Stimulated activated CD8-positive, alpha-beta memory T cell treated with anti-CD3 and anti-CD28 coated beads, Interleukin-12 subunit alpha, Interleukin-12 subunit beta, amount 100 ng/mL, for 1 hour (primary cell): ENCODE measurements around the gene CPNE6.
A peak's percentile ranks its signal among the peaks of the same experiment; 100 is the strongest.
"Not testable (repeated sequence)": the region's sequence is repeated elsewhere in the genome, so short reads cannot be mapped to it uniquely, and the experiment has no call there.

ENCODE experiments used
- DNase-seq: peaks from one replicate; pipeline ENCODE4 v3.0.0-alpha.2; 2020; ENCODE audit warnings: low read depth

CPNE6 gene

DNA sequence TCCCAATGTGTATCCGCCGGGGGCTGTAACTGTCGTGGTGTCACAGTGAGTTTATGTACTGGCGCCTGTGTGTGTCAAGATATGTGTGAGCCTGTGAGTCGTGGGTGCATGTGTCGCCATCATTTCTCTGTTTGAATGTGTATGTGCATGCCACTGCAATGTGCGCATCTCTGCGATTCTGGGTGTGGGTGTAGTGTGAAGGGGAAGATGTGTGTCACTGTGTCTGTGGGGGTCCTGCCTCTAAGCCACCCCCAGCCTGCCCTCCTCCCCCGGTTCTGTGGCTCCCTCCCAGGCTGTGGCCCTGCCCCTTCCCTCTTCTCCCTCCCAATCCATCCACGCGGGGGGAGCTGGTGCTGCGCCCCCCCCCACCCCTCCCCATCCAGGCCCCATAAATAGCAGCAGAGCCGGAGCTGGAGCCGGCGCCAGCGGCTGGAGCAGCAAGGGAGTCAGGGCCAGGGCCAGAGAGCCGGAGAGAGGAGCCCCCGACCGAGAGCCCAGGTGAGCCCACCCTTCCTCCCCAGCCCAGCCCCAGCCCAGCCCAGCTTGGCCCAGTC, at the start of gene CPNE6:
Gene CPNE6 (plus strand): TSS at position 419 of the 554 bp plus-strand sequence. CDS start 1,375 bp downstream, outside the sequence.
- no peak for DNase-seq

DNA sequence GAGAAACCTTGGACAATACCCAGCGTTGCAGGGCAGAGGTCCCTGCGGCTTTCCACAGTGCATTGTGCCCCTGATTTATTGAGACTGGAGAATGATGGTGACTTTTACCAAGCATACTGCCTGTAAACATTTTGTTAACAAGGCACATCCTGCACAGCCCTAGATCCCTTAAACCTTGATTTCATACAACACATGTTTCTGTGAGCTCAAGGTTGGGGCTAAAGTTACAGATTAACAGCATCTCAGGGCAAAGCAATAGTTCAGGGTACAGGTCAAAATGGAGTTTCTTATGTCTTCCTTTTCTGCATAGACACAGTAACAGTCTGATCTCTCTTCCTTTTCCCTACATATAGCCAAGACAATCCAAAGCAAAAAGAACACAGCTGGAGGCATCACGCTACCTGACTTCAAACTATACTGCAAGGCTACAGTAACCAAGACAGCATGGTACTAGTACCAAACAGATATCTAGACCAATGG, 46.4 kb upstream of the CPNE6 start:
- DNase-seq, result not testable (repeated sequence)

DNA sequence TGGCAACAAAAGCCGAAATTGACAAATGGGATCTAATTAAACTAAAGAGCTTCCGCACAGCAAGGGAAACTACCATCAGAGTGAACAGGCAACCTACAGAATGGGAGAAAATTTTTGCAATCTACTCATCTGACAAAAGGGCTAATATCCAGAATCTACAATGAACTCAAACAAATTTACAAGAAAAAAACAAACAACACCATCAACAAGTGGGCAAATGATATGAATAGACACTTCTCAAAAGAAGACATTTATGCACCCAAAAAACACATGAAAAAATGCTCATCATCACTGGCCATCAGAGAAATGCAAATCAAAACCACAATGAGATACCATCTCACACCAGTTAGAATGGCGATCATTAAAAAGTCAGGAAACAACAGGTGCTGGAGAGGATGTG, 41.7 kb upstream of the CPNE6 start:
- not testable (repeated sequence) for DNase-seq

DNA sequence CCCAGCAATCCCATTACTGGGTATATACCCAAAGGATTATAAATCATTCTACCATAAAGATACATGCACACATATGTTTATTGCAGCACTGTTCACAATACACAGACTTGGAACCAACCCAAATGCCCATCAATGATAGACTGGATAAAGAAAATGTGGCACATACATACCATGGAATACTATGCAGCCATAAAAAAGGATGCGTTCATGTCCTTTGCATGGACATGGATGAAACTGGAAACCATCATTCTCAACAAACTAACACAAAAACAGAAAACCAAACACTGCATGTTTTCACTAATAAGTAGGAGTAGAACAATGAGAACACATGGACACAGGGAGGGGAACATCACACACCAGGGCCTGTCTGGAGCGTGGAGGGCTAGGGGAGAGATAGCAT, 40.0 kb upstream of the CPNE6 start:
- not testable (repeated sequence) for DNase-seq

DNA sequence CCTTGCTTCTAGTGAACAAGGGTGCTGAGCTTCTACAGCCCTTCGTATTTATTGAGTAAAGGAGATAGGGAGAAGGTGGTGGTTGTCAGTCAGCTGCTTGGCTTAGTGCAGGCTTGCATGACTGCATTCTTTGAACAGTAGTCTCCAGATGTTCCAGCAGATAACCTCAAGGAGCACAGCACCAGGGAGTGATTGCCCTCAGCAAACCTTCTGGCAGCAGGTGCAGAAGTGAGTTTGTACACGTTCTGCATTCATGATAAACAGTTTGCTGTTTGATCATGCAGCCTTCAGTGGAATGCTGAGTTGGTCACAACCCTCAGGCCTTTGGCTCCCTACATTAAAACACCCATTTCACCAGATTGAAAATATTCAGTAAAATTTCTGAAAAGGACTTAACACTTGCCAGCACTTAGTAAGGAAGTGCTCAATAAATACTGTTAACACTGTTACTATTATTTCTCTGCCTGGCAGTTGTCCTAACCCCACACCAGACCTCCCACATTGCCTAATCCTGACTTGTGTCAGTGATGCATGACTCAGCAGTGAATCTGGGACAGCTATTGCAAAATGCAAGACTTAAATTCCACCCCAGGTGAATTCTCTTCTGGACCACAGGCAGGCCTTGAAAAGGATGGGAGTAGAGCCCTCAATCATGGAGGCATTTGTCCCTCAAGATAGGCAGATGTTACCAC, 38.5 kb upstream of the CPNE6 start:
- DNase-seq, result no peak

DNA sequence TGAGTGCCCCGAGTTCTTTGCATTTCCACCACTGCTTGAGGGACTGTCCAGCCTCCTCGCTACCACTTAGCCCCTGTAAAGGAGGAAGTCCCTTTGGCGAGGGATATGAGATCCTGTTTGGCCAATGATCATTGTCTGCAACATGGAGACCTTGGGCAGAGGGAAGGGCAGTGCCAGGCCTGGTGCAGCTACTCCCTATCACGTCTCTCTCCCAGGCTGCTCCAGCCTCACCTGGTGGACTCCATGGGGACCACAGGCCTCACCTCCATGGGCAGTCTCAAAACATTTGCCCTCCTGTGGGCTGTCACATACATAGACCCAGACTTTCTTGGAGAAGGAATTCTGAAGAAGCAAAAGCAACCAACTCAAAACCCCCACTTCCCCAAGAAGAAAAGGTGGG, 35.6 kb upstream of the CPNE6 start:
- not testable (repeated sequence) for DNase-seq

DNA sequence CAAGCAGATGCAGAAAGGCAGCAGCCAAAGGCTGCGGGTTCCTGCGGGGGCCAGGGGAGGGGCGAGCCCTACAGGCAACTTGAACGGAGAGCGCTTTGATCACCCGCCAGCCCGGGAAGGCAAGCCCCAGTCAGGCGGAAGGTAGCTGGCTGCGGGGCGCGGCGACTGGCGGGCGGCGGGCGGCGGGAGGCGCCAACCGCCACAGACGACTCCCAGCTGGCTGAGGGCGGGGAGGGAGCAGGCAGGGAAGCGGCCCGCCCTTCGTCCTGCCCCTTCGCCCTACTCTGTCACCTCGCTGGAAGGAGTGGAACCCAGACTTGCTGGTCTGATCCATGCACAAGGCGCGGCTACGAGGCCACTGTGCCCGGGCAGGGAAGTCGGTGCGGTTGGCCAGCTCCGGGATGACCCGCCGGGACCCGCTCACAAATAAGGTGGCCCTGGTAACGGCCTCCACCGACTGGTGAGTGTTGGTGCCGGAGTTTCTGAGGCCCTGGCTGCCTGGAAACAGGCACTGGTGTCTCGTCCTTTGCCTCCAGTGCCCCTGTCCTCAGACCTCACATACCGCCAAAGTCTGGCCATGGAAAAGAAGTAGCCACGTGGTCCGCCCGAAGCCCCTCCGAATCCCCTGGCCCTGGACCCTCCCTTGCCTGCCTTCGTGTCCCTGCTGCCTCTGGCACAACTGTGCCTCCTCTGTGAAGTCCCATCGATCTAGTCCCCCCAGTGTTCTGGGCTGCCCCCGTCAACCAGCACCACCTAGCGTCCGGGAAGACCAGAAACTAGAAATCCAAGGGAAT, 35.0 kb upstream of the CPNE6 start:
- peak; percentile 49 for DNase-seq

DNA sequence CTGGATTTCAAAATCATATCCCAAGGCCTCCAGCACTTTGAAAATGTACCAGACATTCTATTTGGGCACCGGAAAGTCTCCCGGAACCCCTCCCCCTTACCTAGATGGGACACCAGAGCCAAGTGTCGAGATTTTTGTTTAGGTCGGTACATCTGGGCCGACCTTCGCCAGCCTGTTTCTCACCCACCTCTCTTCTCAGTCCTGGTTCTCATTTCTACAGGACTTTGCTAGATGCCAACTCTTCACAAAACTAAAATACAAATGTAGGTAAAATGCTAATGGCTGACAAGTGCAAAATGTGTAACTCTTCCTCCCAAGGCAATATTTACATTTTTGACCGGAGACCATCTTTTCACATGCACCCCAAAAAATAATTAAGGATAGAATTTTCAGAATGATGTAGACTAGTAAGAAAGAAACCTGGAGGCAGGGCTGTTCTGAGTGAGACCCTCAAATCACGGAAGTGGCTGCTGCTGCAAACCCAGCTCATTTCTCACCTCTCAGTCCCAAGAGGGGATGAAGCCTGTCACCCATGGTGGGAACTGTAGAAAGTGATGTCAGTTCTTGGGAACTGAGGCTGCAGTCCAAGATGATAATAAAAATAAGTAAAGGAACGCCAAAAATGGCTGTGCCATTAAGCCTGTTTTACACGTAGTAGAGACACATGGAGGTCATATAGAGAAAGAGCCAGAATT, 34.3 kb upstream of the CPNE6 start:
- DNase-seq, result not testable (repeated sequence)

DNA sequence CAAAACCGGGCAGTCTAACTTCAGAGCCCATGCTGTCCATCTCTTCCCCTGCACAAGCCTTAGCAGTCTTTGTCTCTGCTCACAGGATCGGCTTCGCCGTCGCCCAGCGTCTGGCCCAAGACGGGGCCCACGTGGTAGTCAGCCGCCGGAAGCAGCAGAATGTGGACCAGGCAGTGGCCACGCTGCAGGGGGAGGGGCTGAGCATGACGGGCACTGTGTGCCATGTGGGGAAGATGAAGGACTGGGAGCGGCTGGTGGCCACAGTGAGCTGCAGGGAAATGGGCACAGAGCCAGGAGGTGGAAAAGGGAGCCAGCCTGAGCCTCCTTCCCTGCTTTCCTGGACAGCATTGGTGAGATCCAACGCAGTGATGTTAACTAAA, 33.7 kb upstream of the CPNE6 start:
- DNase-seq, result no peak

DNA sequence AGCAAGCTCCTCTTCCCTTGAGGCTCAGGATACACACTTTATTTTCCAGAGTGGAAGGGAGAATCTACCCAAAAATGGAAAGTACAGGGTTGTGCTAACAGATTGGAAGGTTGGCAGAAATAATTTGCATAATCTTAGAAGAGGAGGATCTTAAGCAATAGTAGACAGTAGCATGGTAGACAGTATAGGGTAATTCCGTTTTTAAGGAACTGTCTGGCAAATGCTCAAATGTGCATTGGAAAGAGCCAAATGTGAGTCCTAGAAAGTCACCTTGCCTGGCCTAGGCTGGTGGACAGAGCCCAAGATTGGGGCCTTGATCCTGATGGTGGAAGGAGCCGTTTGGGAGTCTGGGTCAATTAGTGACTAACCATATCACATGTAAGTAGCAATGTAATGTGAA, 32.7 kb upstream of the CPNE6 start:
- no peak for DNase-seq

DNA sequence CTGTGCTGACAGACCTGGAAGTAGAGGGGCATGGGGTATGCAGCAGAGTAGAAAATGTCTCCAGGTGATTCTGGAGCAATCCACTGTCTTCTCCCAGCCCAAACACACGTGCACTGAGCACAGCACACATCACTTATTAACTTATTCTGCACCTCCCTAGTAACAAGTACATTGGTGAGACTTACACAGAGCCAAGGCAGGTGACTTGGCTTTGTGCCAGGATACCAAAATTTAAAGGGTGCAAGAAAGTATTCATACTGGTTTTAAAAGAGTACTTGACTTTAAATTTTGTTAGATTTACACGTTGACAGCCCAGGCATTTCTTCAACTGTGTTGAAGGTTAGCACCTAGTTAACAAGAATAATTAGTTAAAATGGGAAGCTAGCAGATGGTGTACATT, 30.7 kb upstream of the CPNE6 start:
- no peak for DNase-seq

DNA sequence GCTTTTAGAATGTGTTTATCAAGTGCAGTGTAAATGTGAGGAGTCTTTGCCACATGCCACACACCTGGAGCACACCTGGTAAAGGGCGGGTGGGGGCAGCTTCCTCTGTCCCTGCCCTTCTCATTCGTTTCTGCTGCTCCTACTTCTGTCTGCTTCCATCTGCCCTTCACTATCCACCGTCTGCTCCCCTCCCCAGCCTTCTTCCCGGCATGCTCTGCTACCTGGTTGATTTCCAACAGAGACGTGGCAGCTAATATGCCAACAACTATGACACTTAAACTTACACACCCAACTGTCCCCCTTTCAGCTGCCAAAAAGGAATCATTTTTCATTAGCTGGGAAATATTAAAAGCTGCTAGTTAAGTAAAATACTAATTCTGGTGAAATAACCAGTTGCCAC, 28.6 kb upstream of the CPNE6 start:
- DNase-seq, result no peak

DNA sequence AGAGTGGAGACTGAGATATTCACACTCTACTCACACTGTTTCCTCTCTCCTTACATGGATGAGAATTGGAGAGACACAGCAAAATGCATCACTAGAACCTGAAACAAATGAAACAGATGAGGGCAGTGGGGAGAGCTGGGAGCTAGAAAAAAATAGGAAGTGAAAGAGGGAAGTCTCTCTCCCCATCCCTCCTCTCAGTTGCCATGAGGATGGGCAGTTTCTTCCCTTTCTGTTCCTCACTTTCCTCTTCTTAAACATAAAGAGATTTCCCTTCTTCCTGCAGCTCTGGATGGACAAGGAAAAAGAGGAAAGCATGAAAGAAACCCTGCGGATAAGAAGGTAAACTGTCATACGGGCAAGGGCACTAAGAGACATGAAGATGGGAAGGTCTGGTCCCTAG, 22.4 kb upstream of the CPNE6 start:
- DNase-seq, result not testable (repeated sequence)

DNA sequence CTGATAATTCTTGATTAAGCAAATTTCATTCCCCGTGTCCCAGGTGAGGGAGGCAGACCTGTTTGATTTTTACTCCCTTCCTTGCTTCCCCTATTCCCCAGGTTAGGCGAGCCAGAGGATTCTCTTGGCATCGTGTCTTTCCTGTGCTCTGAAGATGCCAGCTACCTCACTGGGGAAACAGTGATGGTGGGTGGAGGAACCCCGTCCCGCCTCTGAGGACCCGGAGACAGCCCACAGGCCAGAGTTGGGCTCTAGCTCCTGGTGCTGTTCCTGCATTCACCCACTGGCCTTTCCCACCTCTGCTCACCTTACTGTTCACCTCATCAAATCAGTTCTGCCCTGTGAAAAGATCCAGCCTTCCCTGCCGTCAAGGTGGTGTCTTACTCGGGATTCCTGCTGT, 20.6 kb upstream of the CPNE6 start:
- not testable (repeated sequence) for DNase-seq

DNA sequence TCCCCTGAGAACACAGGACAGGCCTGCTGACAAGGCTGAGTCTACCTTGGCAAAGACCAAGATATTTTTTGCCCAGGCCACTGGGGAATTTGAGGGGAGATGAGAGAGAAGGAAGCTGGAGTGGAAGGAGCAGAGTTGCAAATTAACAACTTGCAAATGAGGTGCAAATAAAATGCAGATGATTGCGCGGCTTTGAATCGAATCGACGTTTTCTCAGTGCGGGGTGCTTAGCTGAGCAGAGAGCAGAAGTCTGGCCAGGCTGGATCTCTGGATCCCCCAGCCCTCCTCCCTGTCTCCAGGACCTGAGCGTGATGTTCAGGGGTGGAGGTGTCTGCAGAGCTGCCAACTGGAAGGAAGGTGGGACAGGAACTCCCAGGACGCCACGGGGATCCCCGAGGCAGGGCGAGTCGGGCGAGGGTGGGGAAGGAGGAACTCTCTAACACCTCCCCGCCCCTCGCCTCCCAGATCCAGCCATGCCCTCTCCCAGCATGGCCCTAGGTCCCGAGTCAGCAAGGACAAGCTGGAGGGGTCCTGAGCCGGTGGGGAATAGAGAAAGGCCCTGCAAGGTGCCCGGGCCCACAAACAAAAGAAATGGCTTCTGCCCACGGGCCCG, 20.1 kb upstream of the CPNE6 start:
- no peak for DNase-seq

DNA sequence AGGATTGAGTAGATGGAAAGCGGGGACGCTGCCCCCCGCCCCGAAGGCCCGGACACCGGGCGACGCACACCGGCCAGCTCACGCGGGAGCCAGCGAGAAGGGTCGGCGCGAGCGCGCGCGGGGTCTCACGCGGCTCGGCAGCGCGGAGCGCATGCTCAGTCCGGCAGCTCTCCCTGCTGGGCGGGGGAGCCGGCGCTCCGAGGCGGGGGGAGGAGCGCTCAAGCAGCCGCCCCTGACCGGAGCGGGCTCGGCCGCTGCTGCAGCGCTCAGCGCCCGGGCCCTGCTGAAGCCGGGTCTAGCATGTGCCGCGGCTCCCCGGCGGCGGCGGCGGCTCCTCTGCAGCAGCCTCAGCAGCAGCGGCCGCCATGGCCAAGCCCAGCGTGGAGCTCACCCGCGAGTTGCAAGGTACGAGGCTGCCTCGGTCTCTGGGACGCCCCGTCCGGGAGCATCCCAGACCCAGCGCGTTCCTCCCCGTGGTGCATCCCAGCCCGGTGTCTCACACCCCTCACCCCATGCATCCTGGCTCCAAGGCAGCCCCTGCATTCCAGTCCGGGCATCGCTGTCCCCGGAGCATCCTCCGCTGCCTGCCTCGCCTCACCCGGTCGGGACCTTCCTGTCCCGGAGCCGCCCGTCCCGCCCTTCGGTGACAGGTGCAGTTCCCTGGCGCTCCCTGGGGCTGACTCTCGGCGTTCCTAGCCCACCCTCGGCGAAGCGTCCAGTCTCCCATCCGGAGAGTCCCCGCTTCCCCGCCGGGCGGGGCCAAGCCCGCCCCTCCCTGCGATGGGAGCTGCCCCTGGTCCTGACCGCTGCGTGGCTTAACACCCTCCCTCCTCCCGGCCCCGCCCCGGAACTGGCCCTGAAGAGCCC, 19.3 kb upstream of the CPNE6 start, which contains the start of gene CARMIL3:
Gene CARMIL3 (plus strand): TSS at position 221 of the 867 bp plus-strand sequence. CDS start 145 bp downstream, at position 366.
- peak; percentile 30 for DNase-seq

DNA sequence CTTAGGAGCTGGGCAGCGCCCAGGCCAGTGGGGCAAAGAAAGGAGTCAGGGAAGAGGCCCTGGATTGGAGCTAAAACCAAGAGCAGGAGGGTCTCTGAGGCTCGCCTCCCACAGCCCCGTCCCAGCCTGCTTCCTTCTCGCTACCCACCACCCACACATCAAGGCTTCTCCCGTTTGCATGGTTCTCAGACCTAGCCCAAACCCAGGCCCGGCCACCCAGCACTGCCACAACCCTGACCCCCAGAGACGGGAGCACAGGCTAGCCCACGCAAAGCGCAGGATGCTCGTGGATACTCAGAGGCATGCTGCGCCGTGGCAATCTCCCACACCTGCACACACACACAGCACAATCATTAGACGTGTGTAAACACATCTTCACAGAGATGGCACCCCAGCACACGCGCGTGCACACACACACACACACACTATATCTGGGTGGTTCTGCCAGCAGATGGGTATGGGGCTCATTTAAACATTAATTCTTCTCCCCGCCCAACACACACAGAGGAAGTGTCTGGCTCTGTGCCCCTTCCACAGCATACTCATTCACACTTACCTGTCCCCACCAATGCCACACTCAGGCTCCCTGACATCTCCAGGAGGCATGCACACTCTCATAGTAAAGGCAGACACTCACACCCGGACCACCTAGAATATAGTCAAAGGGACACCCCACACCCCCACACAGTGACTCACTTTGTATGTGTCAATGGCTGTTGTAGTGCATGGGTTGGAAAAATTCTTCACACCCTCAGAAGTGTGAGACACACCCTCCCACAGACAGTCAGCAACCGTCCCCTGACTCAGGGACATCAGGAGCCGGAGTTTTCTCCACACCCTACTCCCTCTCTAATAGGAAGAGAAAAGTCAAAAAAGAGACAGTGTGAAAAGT, 18.5 kb upstream of the CPNE6 start:
- DNase-seq, result peak; percentile 17

DNA sequence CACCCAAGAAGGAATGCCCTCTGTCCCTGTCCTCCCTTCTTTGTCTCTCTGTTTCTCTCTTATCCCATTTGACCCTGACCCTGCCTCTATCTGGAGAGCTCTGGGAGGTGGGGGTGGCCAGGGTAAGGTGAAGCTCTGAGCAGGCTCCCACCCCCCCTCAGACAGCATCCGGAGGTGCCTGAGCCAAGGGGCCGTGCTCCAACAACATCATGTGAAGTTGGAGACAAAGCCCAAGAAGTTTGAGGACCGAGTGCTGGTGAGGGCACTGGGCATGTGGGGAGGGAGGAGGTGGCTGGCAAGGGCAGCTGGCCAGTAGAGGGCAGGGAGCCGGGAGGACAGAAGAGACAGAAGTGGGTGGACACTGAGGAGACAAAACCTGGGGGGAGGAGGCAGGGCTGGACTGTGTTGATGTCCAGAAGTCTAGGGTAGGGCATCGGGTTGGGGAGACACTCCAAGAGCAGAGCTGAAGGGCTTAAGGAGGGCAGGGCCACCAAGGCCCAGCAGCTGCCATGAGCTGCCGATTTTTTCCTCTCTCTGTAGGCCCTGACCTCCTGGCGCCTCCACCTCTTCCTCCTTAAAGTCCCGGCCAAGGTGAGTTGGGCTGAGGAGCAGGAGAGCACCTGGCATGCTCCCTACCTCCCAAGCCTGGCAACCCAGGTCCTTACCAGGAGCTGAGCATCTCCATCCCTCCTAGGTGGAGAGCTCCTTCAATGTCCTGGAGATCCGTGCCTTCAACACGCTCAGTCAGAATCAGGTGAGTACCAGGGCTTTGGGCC, 17.6 kb upstream of the CPNE6 start:
- DNase-seq, result no peak

DNA sequence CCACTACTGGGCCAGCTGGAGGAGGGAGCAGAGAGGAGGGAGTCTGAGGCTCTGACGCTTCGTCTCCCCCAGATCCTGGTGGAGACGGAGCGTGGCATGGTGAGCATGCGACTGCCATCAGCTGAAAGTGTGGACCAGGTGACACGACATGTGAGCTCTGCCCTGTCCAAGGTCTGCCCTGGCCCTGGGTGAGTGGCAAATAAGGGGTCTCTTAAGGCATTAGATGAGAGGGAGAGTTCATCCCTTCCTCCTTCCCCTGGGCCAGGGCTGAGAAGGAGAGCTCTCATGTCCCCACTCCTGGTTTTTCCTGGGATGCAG, 17.1 kb upstream of the CPNE6 start:
- no peak for DNase-seq
